K562 (cell line): ENCODE measurements around the gene BSPRY. TPM values are rescaled to one million over a fixed set of nuclear protein-coding genes. Genes with fewer than 3 reads are reported as not detected.

Experiments used
- ATF2 ChIP-seq: sonication (generic); formaldehyde crosslinking; IDR thresholded peaks from 2 replicates; pipeline ENCODE4 v1.8.1; 2022; ENCODE audit warnings: missing genetic modification reagents
- DMBX1 ChIP-seq: fragments of 250-450 bp; sonication (Bioruptor Pico); IDR thresholded peaks from 2 replicates; pipeline ENCODE4 v1.8.0; 2022; ENCODE audit warnings: inconsistent platforms, mild to moderate bottlenecking, moderate library complexity, borderline replicate concordance
- E4F1 ChIP-seq: fragments of 250-450 bp; sonication (Bioruptor Pico); IDR thresholded peaks from 2 replicates; pipeline ENCODE4 v1.5.0; 2021; ENCODE audit warnings: mild to moderate bottlenecking, borderline replicate concordance
- GTF3C2 ChIP-seq: IDR thresholded peaks from 3 replicates; pipeline ENCODE4 v1.6.1; 2011; ENCODE audit warnings: borderline replicate concordance, mild to moderate bottlenecking, moderate library complexity; ENCODE audit not compliant: insufficient read length; ENCODE audit errors: extremely low read depth
- HDAC1 ChIP-seq, 2 experiments: fragments of 450-650 bp; IDR thresholded peaks; 2 replicates each; pipeline ENCODE4 v1.6.1; 2016 to 2017; ENCODE audit warnings: inconsistent platforms in 1 of 2, mild to moderate bottlenecking in 1 of 2, moderate library complexity in 1 of 2
- HMGXB4 ChIP-seq: sonication (generic); formaldehyde crosslinking; IDR thresholded peaks from 2 replicates; pipeline ENCODE4 v1.8.1; 2023; ENCODE audit warnings: mild to moderate bottlenecking, missing genetic modification reagents
- OTX1 ChIP-seq: fragments of 450-650 bp; formaldehyde crosslinking; IDR thresholded peaks from 2 replicates; pipeline ENCODE4 v1.4.0; 2022; ENCODE audit warnings: mild to moderate bottlenecking
- PHB ChIP-seq: fragments of 250-450 bp; sonication (Bioruptor Pico); IDR thresholded peaks from 2 replicates; pipeline ENCODE4 v1.5.0; 2021
- POLR2A ChIP-seq: fragments of 450-650 bp; conservative IDR thresholded peaks from 2 replicates; pipeline ENCODE4 v1.6.1; 2016
- PTRF ChIP-seq: fragments of 450-650 bp; IDR thresholded peaks from 2 replicates; pipeline ENCODE4 v1.6.1; 2016; ENCODE audit warnings: mild to moderate bottlenecking, missing genetic modification characterization, missing compliant biosample characterization
- PURB ChIP-seq: sonication (generic); formaldehyde crosslinking; IDR thresholded peaks from 2 replicates; pipeline ENCODE4 v1.9.0; 2021; ENCODE audit warnings: low read depth, mild to moderate bottlenecking, missing genetic modification reagents
- RAD21 ChIP-seq, 2 experiments: fragments of 250-450 bp in 1 of 2; fragments of 450-650 bp in 1 of 2; sonication (Bioruptor Pico) in 1 of 2; formaldehyde crosslinking in 1 of 2; IDR thresholded peaks in 1 of 2; conservative IDR thresholded peaks in 1 of 2; 2 replicates each; pipeline versions ENCODE4 v1.4.0 to v1.8.0; 2020 to 2022; ENCODE audit warnings: mild to moderate bottlenecking in 2 of 2, moderate library complexity in 1 of 2
- TCF7 ChIP-seq: sonication (generic); IDR thresholded peaks from 2 replicates; pipeline ENCODE4 v1.6.1; 2016; ENCODE audit warnings: antibody characterized with exemption, borderline replicate concordance
- TCFL5 ChIP-seq: fragments of 250-450 bp; sonication (Bioruptor Pico); conservative IDR thresholded peaks from 2 replicates; pipeline ENCODE4 v1.6.1; 2021; ENCODE audit warnings: mild to moderate bottlenecking, moderate library complexity, matching md5 sums
- TEAD1 ChIP-seq, 2 experiments: fragments of 450-650 bp in 1 of 2; sonication (generic) in 1 of 2; formaldehyde crosslinking; IDR thresholded peaks; 2 replicates each; pipeline versions ENCODE4 v1.4.0 to v1.8.0; 2020 to 2022; ENCODE audit warnings: mild to moderate bottlenecking in 2 of 2, missing genetic modification reagents in 1 of 2
- U2AF2 ChIP-seq: fragments of 200-400 bp; formaldehyde crosslinking; optimal IDR thresholded peaks from 2 replicates; pipeline ENCODE3; 2017; ENCODE audit warnings: low read depth, mild to moderate bottlenecking, low read length
- ZNF146 ChIP-seq: IDR thresholded peaks from one replicate; pipeline ENCODE4 v1.6.1; 2018; ENCODE audit warnings: missing compliant biosample characterization; ENCODE audit not compliant: unreplicated experiment
- ZNF274 ChIP-seq: IDR thresholded peaks from 2 replicates; pipeline ENCODE4 v1.6.1; 2011; ENCODE audit warnings: low read depth, mild to moderate bottlenecking, low read length, moderate library complexity, borderline replicate concordance
- polyA plus RNA-seq, 8 experiments: library from polyadenylated mRNA; depleted of rRNA in 4 of 8; stranded (reverse) in 5 of 8; unstranded in 3 of 8; fragments of >200 nt; fragmentation: Nextera tagmentation in 2 of 8; fragmentation: Illumina TruSeq in 1 of 8; extraction: Ambion mirVana in 2 of 8; extraction: Trizol in 1 of 8; gene quantifications; 2 replicates each; pipeline versions ENCODE4 v1.2.1 to v1.2.3, GENCODE V29; 2011 to 2014; ENCODE audit warnings: inconsistent platforms in 1 of 8, missing spikeins in 1 of 8
- total RNA-seq, 7 experiments: library from RNA; depleted of rRNA in 6 of 7; stranded (reverse); fragments of >200 nt in 6 of 7; fragmentation: Illumina TruSeq in 2 of 7; extraction: Trizol in 2 of 7; gene quantifications; 2 replicates each; pipeline versions ENCODE4 v1.2.1 to v1.2.3, GENCODE V29; 2011 to 2021; ENCODE audit warnings: low replicate concordance in 1 of 7

The BSPRY gene
- total and polyA plus RNA-seq, 9 of the 15 experiments (the other 6 are each of a cell fraction or from before 2014, with no cell fraction given): 0.07 to 0.67 (median 0.18) TPM

GRCh38 chr9:113376634-113377567 is 27.6 kb downstream of the BSPRY start, which contains the start of gene HDHD3 (continued):
- TF ChIP-seq ATF2 (CRISPR knock-in tag) (no peak), PTRF (tag) (no peak), OTX1 (CRISPR knock-in tag) (no peak), TEAD1 (CRISPR knock-in tag; IDR thresholded peaks at IDR 0.05) (no peak), PURB (no peak), RAD21 (CRISPR knock-in tag; conservative IDR thresholded peaks at IDR 0.05 in 1 of 2, IDR thresholded peaks at IDR 0.05 in 1 of 2) (no peak), HMGXB4 (no peak), GTF3C2 (no peak), PHB (CRISPR knock-in tag) (no peak), TCF7 (no peak), E4F1 (CRISPR knock-in tag) (no peak), POLR2A (peak; percentile 81), ZNF274 (no peak), TCFL5 (CRISPR knock-in tag) (no peak), DMBX1 (CRISPR knock-in tag) (no peak), ZNF146 (no peak), HDAC1 (IDR thresholded peaks at IDR 0.05) (peak in 1 of 2 experiments; percentile 51; a peak in 1 of 4 replicates), U2AF2 (no peak)
